ENCODE results near the gene AXL. TPM values are rescaled to one million over a fixed set of nuclear protein-coding genes. Genes with fewer than 3 reads are reported as not detected.
"Not testable (repeated sequence)": the region's sequence is repeated elsewhere in the genome, so short reads cannot be mapped to it uniquely, and the experiment has no call there.

Gene AXL
- total RNA-seq, 2 donors from 2014 or later: 26.1 to 168 TPM

- DNase-seq (ENCODE audit: low spot score): no peak
- Histone ChIP-seq H3K27ac (no peak overlapping the region), H3K4me1 (replicated peaks) (no peaks in the 10 kb centered on the region), H3K36me3 (no peaks in the 10 kb centered on the region), H3K4me3 (no peak overlapping the region), H3K27me3 (replicated peaks; ENCODE audit: insufficient read depth) (no peaks in the 10 kb centered on the region), H3K9me3 (no peaks in the 10 kb centered on the region)
- intact Hi-C loops (cut with DNase I): no loop called here
- TF ChIP-seq POLR2A (IDR thresholded peaks at IDR 0.05) (no peak), POLR2AphosphoS5 (IDR thresholded peaks at IDR 0.05) (no peak), CTCF (IDR thresholded peaks at IDR 0.05) (no peak)
- 92% methylated on average over 18 of the region's 18 CpGs for WGBS
Observed at GRCh38 chr19:41203371-41203770, 15.7 kb upstream of the AXL start.

GRCh38 chr19:41204338-41204737 is 14.7 kb upstream of the AXL start:
- H3K4me3 ChIP-seq: not testable (repeated sequence)
- WGBS: 46% methylated on average over 7 of the region's 7 CpGs

GRCh38 chr19:41205995-41206394 is 13.0 kb upstream of the AXL start:
- 72% methylated on average over 10 of the region's 10 CpGs for WGBS
- Histone ChIP-seq H3K4me1 (replicated peaks) (no peaks in the 10 kb centered on the region), H3K4me3 (no peak overlapping the region), H3K9me3 (no peaks in the 10 kb centered on the region), H3K27me3 (replicated peaks; ENCODE audit: insufficient read depth) (no peaks in the 10 kb centered on the region), H3K27ac (no peak overlapping the region), H3K36me3 (no peaks in the 10 kb centered on the region)
- intact Hi-C loops (cut with DNase I): loop anchor here (2.0 kb wide), 2 partner anchors 55 to 103 kb away; no protein-coding TSS in a partner anchor
- DNase-seq (ENCODE audit: low spot score): no peak
- TF ChIP-seq CTCF (IDR thresholded peaks at IDR 0.05) (no peak), POLR2A (IDR thresholded peaks at IDR 0.05) (no peak), POLR2AphosphoS5 (IDR thresholded peaks at IDR 0.05) (no peak)

More at GRCh38 chr19:41204338-41204737, 14.7 kb upstream of the AXL start:
- H3K36me3 ChIP-seq; H3K27me3 ChIP-seq (replicated peaks; ENCODE audit: insufficient read depth); H3K27ac ChIP-seq; H3K4me1 ChIP-seq (replicated peaks); H3K9me3 ChIP-seq: not testable (repeated sequence)
- intact Hi-C loops (cut with DNase I): loop anchor here (2.0 kb wide), 2 partner anchors 56 to 104 kb away; no protein-coding TSS in a partner anchor
- peak; percentile 84 for TF ChIP-seq POLR2AphosphoS5 (IDR thresholded peaks at IDR 0.05)
- peak; percentile 47 to 92 (median 84) for TF ChIP-seq CTCF (IDR thresholded peaks at IDR 0.05)
- DNase-seq (ENCODE audit: low spot score): peak; percentile 73

DNA sequence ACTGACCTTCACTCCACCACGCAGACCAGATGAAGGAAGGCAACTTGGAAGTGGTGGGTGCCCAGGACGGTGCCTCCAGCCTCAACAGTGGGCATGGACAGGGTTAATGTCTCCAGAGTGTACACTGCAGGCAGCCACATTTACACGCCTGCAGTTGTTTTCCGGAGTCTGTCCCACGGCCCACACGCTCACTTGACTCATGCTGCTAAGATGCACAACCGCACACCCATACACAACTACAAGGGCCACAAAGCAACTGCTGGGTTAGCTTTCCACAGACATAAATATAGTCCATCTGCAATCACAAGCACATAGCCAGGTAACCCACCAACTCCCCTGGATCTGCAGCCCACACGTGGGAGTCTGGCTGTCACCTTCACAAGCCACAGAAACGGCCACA is 12.6 kb upstream of the AXL start:
- no peak overlapping the region for H3K4me3 ChIP-seq
- no peaks in the 10 kb centered on the region for H3K36me3 ChIP-seq
- 74% methylated on average over 9 of the region's 9 CpGs for WGBS
- no peaks in the 10 kb centered on the region for H3K27me3 ChIP-seq (replicated peaks; ENCODE audit: insufficient read depth)
- no peak for TF ChIP-seq POLR2AphosphoS5 (IDR thresholded peaks at IDR 0.05)
- no peak for TF ChIP-seq POLR2A (IDR thresholded peaks at IDR 0.05)
- no peak for TF ChIP-seq CTCF (IDR thresholded peaks at IDR 0.05)
- no peaks in the 10 kb centered on the region for H3K9me3 ChIP-seq
- intact Hi-C loops (cut with DNase I): no loop called here
- H3K4me1 ChIP-seq (replicated peaks): no peaks in the 10 kb centered on the region
- no peak for DNase-seq (ENCODE audit: low spot score)
- H3K27ac ChIP-seq: no peak overlapping the region

DNA sequence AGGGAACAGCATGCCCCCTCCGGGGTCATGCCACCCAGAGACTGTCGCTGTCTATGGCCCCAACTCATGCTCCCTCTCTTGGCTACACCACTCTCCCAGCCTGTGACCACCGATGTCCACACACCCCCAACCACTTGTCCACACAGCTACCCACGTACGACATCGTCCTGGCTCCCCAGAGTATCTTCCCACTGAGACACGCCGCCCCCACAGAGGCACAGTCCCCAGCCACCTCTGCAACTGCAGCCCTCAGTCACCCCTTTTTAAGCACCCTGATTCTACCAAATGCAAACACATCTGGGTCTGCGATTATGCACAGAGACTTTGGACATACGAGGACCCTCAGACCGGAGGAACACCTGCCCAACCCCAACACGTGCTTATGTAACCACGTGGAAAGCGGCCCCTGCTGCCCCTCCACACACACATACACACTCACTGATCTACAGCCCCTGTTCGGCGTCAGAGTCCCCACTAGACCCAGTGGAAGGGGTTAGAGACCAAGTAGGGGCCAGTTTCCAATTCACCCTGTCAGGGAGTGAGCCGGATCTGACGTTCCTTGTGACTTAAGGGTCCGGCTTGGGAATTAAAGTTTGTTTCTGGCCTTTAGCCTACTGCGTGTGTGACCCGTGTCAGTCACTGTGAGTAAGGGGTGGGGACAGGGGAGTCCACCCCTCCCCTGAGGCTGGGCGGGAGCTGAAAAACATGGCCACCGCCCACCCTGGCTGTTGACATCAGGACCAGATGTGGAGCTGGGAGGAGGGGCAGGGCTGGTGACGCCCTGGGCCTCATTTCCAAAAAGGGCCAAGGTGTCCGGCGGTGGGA is 11.9 kb upstream of the AXL start:
- intact Hi-C loops (cut with DNase I): no loop called here
- DNase-seq (ENCODE audit: low spot score): no peak
- Histone ChIP-seq H3K4me1 (replicated peaks) (no peaks in the 10 kb centered on the region), H3K4me3 (no peak overlapping the region), H3K27me3 (replicated peaks; ENCODE audit: insufficient read depth) (no peaks in the 10 kb centered on the region), H3K36me3 (no peaks in the 10 kb centered on the region), H3K27ac (no peak overlapping the region), H3K9me3 (no peaks in the 10 kb centered on the region)
- WGBS: 70% methylated on average over 25 of the region's 26 CpGs
- TF ChIP-seq CTCF (IDR thresholded peaks at IDR 0.05): no peak
- TF ChIP-seq POLR2A (IDR thresholded peaks at IDR 0.05): no peak
- TF ChIP-seq POLR2AphosphoS5 (IDR thresholded peaks at IDR 0.05): no peak

Data from prostate gland (tissue), 2 donors.